HCT116 (cell line): ENCODE data around the gene CPED1. TPM values are rescaled to one million over a fixed set of nuclear protein-coding genes. Genes with fewer than 3 reads are reported as not detected.

ENCODE experiments used
- ATAC-seq: fragments of 200-7000 bp; cut with Tn5 transposase; 2 replicates; pipeline ENCODE4 v1.9.1; 2020; ENCODE audit warnings: mild to moderate bottlenecking, moderate library complexity
- BruUV-seq: library from RNA; stranded (reverse); fragments of 400-500 nt; replicated peaks from 2 replicates; lab custom pipeline; 2021; lab: Mats Ljungman, UMichigan
- CTCF ChIA-PET: fragments of 300-600 bp; sonication (Branson Sonifier 250); formaldehyde crosslinking; loops from one replicate; lab custom pipeline; 2021; ENCODE audit warnings: antibody characterized with exemption; lab: Charles Lee
- POLR2A ChIA-PET: fragments of 300-600, 350-600 bp; sonication (Branson Sonifier 250); formaldehyde crosslinking; loops from one replicate; lab custom pipeline; 2021; ENCODE audit warnings: antibody characterized with exemption; lab: Charles Lee
- RAD21 ChIA-PET, 2 experiments: fragments of 300-600 bp; sonication (Branson Sonifier 250); formaldehyde crosslinking; loops; one replicate each; lab custom pipeline; 2023; ENCODE audit warnings: low total read pairs in 2 of 2; ENCODE audit not compliant: uncharacterized antibody in 2 of 2, unreplicated experiment in 2 of 2, low non-redundant PET in 1 of 2; lab: Charles Lee
- DNase-seq: peaks from one replicate; pipeline ENCODE4 v3.0.0-alpha.2; 2010; ENCODE audit warnings: low read depth, low spot score
- H2AFZ ChIP-seq: fragments of 200-600 bp; shearing (Covaris generic), sonication (generic); 2 replicates; pipeline ENCODE4 v1.6.1; 2017; ENCODE audit warnings: low read depth, mixed run types, mixed read lengths, antibody characterized with exemption, low read length; ENCODE audit not compliant: poor library complexity, severe bottlenecking
- H3K27ac ChIP-seq: 2 replicates; pipeline ENCODE4 v1.5.1; 2012; ENCODE audit warnings: low read depth, low read length
- H3K27me3 ChIP-seq: fragments of 200-600 bp; sonication (generic); 2 replicates; pipeline ENCODE4 v1.6.1; 2016; ENCODE audit warnings: mixed run types, low read length, mixed read lengths; ENCODE audit not compliant: insufficient read depth
- H3K36me3 ChIP-seq, 2 experiments: fragments of 200-500 bp in 1 of 2; fragments of 200-600 bp in 1 of 2; sonication (Bioruptor generic) in 1 of 2; sonication (generic) in 1 of 2; 2 replicates each; pipeline versions ENCODE4 v1.5.1 to v1.6.1; 2014 to 2016; ENCODE audit warnings: low read length in 2 of 2, inconsistent platforms in 1 of 2, mixed read lengths in 1 of 2, mixed run types in 1 of 2; ENCODE audit not compliant: insufficient read depth in 2 of 2, control insufficient read depth in 1 of 2
- H3K4me1 ChIP-seq, 2 experiments: fragments of 200-600 bp in 1 of 2; sonication (generic) in 1 of 2; 2 replicates each; pipeline versions ENCODE4 v1.5.1 to v1.6.1; 2012 to 2017; ENCODE audit warnings: low read length in 2 of 2, inconsistent platforms in 1 of 2, mild to moderate bottlenecking in 1 of 2, mixed read lengths in 1 of 2, mixed run types in 1 of 2, moderate library complexity in 1 of 2; ENCODE audit not compliant: insufficient read depth in 2 of 2, control insufficient read depth in 1 of 2
- H3K4me2 ChIP-seq: fragments of 200-600 bp; sonication (generic); 2 replicates; pipeline ENCODE4 v1.6.1; 2017; ENCODE audit warnings: mixed run types, low read length, mixed read lengths
- H3K4me3 ChIP-seq, 2 experiments: fragments of 200-600 bp in 1 of 2; sonication (generic) in 1 of 2; replicated peaks in 1 of 2; 2 replicates each; pipeline ENCODE4 v1.5.1; 2011 to 2016; ENCODE audit warnings: low read length in 2 of 2, control low read depth in 1 of 2, low read depth in 1 of 2, mild to moderate bottlenecking in 1 of 2, mixed read lengths in 1 of 2, mixed run types in 1 of 2
- H3K79me2 ChIP-seq: fragments of 200-600 bp; sonication (generic); 2 replicates; pipeline ENCODE4 v1.6.1; 2017; ENCODE audit warnings: mild to moderate bottlenecking, mixed run types, low read length, moderate library complexity, mixed read lengths; ENCODE audit not compliant: insufficient read depth
- H3K9ac ChIP-seq: fragments of 200-600 bp; sonication (generic); 2 replicates; pipeline ENCODE4 v1.6.1; 2016; ENCODE audit warnings: low read length, mixed read lengths
- H3K9me2 ChIP-seq: fragments of 200-600 bp; sonication (generic), shearing (Covaris generic); 2 replicates; pipeline ENCODE4 v1.6.1; 2017; ENCODE audit warnings: mixed run types, mild to moderate bottlenecking, moderate library complexity; ENCODE audit not compliant: insufficient read depth
- H3K9me3 ChIP-seq, 2 experiments: fragments of 200-500 bp in 1 of 2; fragments of 200-600 bp in 1 of 2; sonication (Bioruptor generic) in 1 of 2; sonication (generic) in 1 of 2; 2 replicates each; pipeline ENCODE4 v1.6.1; 2014 to 2017; ENCODE audit warnings: low read length in 2 of 2, mixed read lengths in 2 of 2, inconsistent platforms in 1 of 2, low read depth in 1 of 2, mild to moderate bottlenecking in 1 of 2, mixed run types in 1 of 2, moderate library complexity in 1 of 2; ENCODE audit not compliant: control insufficient read depth in 1 of 2, insufficient read depth in 1 of 2
- H4K20me1 ChIP-seq: fragments of 200-600 bp; sonication (generic), shearing (Covaris generic); 2 replicates; pipeline ENCODE4 v1.6.1; 2017; ENCODE audit warnings: mixed run types, mild to moderate bottlenecking, moderate library complexity; ENCODE audit not compliant: insufficient read depth
- EGR1 ChIP-seq: IDR thresholded peaks from 2 replicates; pipeline ENCODE4 v1.6.1; 2012; ENCODE audit warnings: low read depth
- EZH2phosphoT487 ChIP-seq: fragments of 200-600 bp; IDR thresholded peaks from 2 replicates; pipeline ENCODE4 v1.6.1; 2018; ENCODE audit warnings: antibody characterized with exemption, borderline replicate concordance
- FOSL1 ChIP-seq: IDR thresholded peaks from 2 replicates; pipeline ENCODE4 v1.6.1; 2012; ENCODE audit warnings: low read depth
- JUND ChIP-seq: IDR thresholded peaks from 2 replicates; pipeline ENCODE4 v1.6.1; 2012
- POLR2A ChIP-seq: IDR thresholded peaks from 2 replicates; pipeline ENCODE4 v1.7.0; 2011; ENCODE audit warnings: borderline replicate concordance; ENCODE audit not compliant: insufficient read depth, insufficient read length; ENCODE audit errors: extremely low read depth
- SRF ChIP-seq: IDR thresholded peaks from 2 replicates; pipeline ENCODE4 v1.6.1; 2012; ENCODE audit warnings: low read depth
- TCF7L2 ChIP-seq: IDR thresholded peaks from 2 replicates; pipeline ENCODE4 v1.7.0; 2011; ENCODE audit warnings: borderline replicate concordance, inconsistent platforms; ENCODE audit not compliant: insufficient read depth, insufficient read length; ENCODE audit errors: extremely low read depth
- YY1 ChIP-seq: IDR thresholded peaks from 2 replicates; pipeline ENCODE4 v1.6.1; 2011; ENCODE audit warnings: low read length, low read depth, moderate library complexity, mild to moderate bottlenecking; ENCODE audit not compliant: insufficient replicate concordance; ENCODE audit errors: extremely low read depth
- ZNF274 ChIP-seq: fragments of 200-500 bp; sonication (Bioruptor generic); IDR thresholded peaks from 2 replicates; pipeline ENCODE4 v1.6.1; 2014; ENCODE audit warnings: mild to moderate bottlenecking, low read depth, low read length, inconsistent platforms
- intact Hi-C: fragments of 100-400 bp; cut with micrococcal nuclease; formaldehyde crosslinking; loops from 2 replicates; pipeline ENCODE4 v1.10.0; 2022
- total RNA-seq: library from RNA; stranded (reverse); gene quantifications from one replicate; pipeline ENCODE4 v1.2.1, GENCODE V29; 2021; ENCODE audit not compliant: unreplicated experiment
- TF ChIP-seq, protein P1 (sequence below): IDR thresholded peaks from 2 replicates; pipeline ENCODE4 v1.6.1; 2012
- TF ChIP-seq, protein P2 (sequence below): IDR thresholded peaks from 2 replicates; pipeline ENCODE4 v1.6.1; 2011; ENCODE audit warnings: mild to moderate bottlenecking, low read length, moderate library complexity; ENCODE audit not compliant: insufficient replicate concordance; ENCODE audit errors: extremely low read depth
- TF ChIP-seq, protein P3 (sequence below): IDR thresholded peaks from 2 replicates; pipeline ENCODE4 v1.6.1; 2012

Gene CPED1
- total RNA-seq, 1 experiment from 2014 or later, result 1.2 TPM

DNA sequence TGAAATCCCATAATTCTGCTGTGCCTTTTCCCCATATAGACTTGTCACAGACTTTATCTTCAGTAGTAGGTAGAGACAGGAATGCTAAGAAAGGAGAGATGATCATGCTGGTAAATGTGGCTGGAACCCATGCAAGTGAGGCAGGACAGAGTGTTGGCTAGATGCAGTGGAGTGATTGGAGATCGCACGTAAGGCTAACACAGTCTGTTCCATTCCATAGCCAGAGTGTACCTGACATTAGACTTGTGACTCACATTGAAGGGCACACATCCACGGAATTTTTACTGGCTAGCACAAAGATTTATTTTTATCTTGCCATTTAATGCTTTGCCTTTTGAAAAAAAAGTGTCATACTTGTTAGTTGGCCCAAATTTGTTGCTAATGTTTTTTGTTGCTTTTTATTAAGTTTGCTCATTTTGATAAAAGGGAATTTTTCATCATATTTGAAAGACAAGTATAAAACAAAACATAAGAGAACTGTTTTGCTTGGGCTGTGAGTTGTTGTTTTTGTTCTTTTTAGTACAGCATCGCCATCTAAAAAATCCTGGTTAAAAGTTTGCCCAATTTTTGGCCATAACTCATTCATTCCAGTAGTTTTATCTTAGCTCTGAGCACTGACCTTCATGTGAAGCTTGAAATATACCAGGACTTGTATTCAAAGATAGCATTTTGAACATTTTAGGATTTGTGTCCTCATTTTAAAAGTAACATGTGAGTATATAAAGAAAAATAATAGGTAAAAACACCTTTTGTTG, 81.0 kb downstream of the CPED1 start:
- Histone ChIP-seq H3K36me3 (no peaks in the 10 kb centered on the region), H2AFZ (no peak overlapping the region), H3K4me3 (no peak overlapping the region), H3K27me3 (no peaks in the 10 kb centered on the region), H3K9me3 (no peaks in the 10 kb centered on the region), H3K9me2 (no peaks in the 10 kb centered on the region), H3K4me1 (no peaks in the 10 kb centered on the region), H3K79me2 (no peaks in the 10 kb centered on the region), H3K9ac (no peak overlapping the region), H3K27ac (no peak overlapping the region), H4K20me1 (no peaks in the 10 kb centered on the region), H3K4me2 (no peak overlapping the region)
- CTCF ChIA-PET, result interaction anchor here (1.1 to 1.3 kb wide), 2 partner anchors 12 to 13 kb away, joined by 3 to 4 read pairs; no protein-coding TSS in a partner anchor
- no peak for TF ChIP-seq JUND
- TF ChIP-seq POLR2A, result no peak
- TF ChIP-seq YY1, result no peak
- TF ChIP-seq ZNF274, result no peak
- no peak for TF ChIP-seq FOSL1
- no peak for TF ChIP-seq TCF7L2
- TF ChIP-seq EGR1, result no peak
- TF ChIP-seq SRF, result no peak
- TF ChIP-seq, protein P1, sequence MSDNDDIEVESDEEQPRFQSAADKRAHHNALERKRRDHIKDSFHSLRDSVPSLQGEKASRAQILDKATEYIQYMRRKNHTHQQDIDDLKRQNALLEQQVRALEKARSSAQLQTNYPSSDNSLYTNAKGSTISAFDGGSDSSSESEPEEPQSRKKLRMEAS, result no peak
- TF ChIP-seq EZH2phosphoT487, result no peak
- TF ChIP-seq, protein P2, sequence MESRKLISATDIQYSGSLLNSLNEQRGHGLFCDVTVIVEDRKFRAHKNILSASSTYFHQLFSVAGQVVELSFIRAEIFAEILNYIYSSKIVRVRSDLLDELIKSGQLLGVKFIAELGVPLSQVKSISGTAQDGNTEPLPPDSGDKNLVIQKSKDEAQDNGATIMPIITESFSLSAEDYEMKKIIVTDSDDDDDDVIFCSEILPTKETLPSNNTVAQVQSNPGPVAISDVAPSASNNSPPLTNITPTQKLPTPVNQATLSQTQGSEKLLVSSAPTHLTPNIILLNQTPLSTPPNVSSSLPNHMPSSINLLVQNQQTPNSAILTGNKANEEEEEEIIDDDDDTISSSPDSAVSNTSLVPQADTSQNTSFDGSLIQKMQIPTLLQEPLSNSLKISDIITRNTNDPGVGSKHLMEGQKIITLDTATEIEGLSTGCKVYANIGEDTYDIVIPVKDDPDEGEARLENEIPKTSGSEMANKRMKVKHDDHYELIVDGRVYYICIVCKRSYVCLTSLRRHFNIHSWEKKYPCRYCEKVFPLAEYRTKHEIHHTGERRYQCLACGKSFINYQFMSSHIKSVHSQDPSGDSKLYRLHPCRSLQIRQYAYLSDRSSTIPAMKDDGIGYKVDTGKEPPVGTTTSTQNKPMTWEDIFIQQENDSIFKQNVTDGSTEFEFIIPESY, result no peak
- TF ChIP-seq, protein P3, sequence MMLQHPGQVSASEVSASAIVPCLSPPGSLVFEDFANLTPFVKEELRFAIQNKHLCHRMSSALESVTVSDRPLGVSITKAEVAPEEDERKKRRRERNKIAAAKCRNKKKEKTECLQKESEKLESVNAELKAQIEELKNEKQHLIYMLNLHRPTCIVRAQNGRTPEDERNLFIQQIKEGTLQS, result no peak
- POLR2A ChIA-PET, result interaction anchor here (0.6 kb wide), 1 partner anchor 119 kb away, joined by 4 read pairs; the partner anchor contains the start of gene ING3
- DNase-seq (no peak), ATAC-seq (no peak)
- no TSS peak for BruUV-seq
- RAD21 ChIA-PET, result no interaction called here
- intact Hi-C loops, result no loop called here
